Measurements from ENCODE around the gene VAV2.
A peak's percentile ranks its signal among the peaks of the same experiment; 100 is the strongest.
"Not testable (repeated sequence)": the region's sequence is repeated elsewhere in the genome, so short reads cannot be mapped to it uniquely, and the experiment has no call there.

VAV2 gene

GRCh38 chr9:133760713-133761290, 231.3 kb downstream of the VAV2 start:
- DNase-seq, result no peak

- no peak for DNase-seq
Measured at GRCh38 chr9:133759946-133760345, 232.2 kb downstream of the VAV2 start.

DNA sequence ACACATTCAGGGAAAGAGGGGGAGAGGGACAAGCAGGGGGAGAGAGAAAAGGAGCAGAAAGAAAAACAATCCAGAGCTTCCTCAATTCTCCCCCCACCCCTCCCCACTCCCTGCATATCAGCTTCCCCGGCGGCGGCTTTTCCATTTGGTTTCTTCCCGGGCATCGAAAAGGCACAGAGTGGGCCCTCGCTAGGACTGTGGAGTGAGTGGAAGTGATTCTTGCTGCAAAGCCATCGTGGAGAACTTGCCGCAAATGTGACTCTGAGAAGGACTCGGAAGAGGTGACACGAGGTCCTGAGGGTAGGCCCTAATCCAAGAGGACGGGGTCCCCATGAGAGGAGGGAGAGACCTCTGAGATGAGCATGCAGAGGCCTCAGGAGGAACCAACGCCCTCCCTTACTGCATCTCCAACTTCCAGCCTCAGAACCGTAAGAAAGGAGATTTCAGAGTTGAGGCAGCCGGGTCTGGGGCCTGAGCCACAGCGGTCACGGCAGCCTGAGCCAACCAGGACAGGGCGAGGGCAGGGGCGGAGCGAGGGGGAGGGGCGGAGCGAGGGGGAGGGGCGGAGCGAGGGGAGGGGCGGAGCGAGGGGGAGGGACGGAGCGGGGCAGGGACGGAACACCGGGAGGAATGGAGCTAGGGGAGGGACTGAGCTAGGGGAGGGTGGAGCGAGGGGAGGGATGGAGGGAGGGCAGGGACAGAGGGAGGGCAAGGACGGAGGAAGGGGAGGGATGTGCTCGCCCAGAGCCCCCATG, 232.8 kb downstream of the VAV2 start:
- no peak for DNase-seq

- no peak for DNase-seq
Measured at GRCh38 chr9:133758228-133758627, 233.9 kb downstream of the VAV2 start.

- DNase-seq, result no peak
Measured at GRCh38 chr9:133754688-133755227, 237.4 kb downstream of the VAV2 start.

GRCh38 chr9:133754187-133754586, 237.9 kb downstream of the VAV2 start:
- no peak for DNase-seq

GRCh38 chr9:133752739-133753446, 239.2 kb downstream of the VAV2 start:
- DNase-seq, result no peak

- no peak for DNase-seq
Measured at GRCh38 chr9:133750982-133751649, 241.0 kb downstream of the VAV2 start.

- DNase-seq, result no peak
Measured at GRCh38 chr9:133747309-133747708, 244.8 kb downstream of the VAV2 start.

DNA sequence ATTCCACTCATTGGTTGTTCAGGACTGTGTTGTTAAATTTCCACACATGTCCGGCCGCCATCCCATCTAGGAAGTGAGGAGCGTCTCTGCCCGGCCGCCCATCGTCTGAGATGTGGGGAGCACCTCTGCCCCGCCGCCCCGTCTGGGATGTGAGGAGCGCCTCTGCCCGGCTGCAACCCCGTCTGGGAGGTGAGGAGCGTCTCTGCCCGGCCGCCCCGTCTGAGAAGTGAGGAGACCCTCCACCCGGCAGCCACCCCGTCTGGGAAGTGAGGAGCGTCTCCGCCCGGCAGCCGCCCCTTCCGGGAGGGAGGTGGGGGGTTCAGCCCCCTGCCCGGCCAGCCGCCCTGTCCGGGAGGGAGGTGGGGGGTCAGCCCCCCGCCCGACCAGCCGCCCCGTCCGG, 247.6 kb downstream of the VAV2 start:
- not testable (repeated sequence) for DNase-seq

GRCh38 chr9:133742849-133743444, 249.2 kb downstream of the VAV2 start:
- peak; percentile 41 to 88 for DNase-seq

GRCh38 chr9:133742251-133742650, 249.9 kb downstream of the VAV2 start:
- no peak for DNase-seq

- no peak for DNase-seq
Measured at GRCh38 chr9:133741716-133742115, 250.4 kb downstream of the VAV2 start.

GRCh38 chr9:133740911-133741310, 251.2 kb downstream of the VAV2 start:
- DNase-seq, result peak; percentile 26 to 33

- DNase-seq, result peak in 1 of 2 donors; percentile 5
Measured at GRCh38 chr9:133739408-133740280, 252.5 kb downstream of the VAV2 start.

- DNase-seq, result no peak
Measured at GRCh38 chr9:133738640-133739225, 253.4 kb downstream of the VAV2 start.

GRCh38 chr9:133737774-133738639, 254.1 kb downstream of the VAV2 start, which contains the start of gene SARDH:
Gene SARDH (minus strand): TSS chr9:133738352. CDS start chr9:133734173, 4,179 bp downstream.
- DNase-seq, result peak; percentile 84 to 91

GRCh38 chr9:133737071-133737773, 254.9 kb downstream of the VAV2 start:
- no peak for DNase-seq

GRCh38 chr9:133735931-133736330, 256.2 kb downstream of the VAV2 start:
- DNase-seq, result peak; percentile 49 to 83

DNA sequence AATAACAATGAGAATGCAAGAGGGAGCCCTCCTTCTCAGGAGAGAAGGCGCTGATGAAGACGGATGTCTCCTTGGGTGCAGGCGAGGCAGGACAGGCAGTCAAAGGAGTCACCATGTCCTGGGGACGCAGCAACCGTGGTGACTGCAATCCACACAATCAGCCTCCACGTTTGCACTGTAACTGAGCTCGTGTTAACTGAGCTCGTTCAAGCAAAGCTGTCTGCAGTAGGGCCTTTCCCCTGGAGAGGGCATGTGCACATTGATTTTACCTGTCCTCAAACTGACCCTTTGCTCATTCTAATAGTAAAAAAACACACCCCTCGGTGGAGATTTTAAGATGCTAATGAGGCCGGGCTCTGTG, 256.7 kb downstream of the VAV2 start:
- no peak for DNase-seq
